ENCODE results near the gene TRIM38.

GRCh38 chr6:25954756-25955155 is 7.8 kb upstream of the TRIM38 start:
- TF ChIP-seq POLR2A (IDR thresholded peaks at IDR 0.05) (no peak), CTCF (IDR thresholded peaks at IDR 0.05) (no peak), POLR2AphosphoS5 (IDR thresholded peaks at IDR 0.05) (no peak)

Measured in prostate gland (tissue), 2 donors.